Vagina (tissue), 2 donors: ENCODE results near the gene PTPRM.

ENCODE experiments used
- POLR2A ChIP-seq, 2 donors: fragments of 450-650 bp; IDR thresholded peaks; one replicate each; pipeline ENCODE4 v1.6.1; 2017; ENCODE audit warnings: antibody characterized with exemption in 2 of 2, mild to moderate bottlenecking in 2 of 2, moderate library complexity in 2 of 2
- POLR2AphosphoS5 ChIP-seq, 2 donors: sonication (generic); formaldehyde crosslinking; IDR thresholded peaks; one replicate each; pipeline ENCODE4 v1.9.0; 2017; ENCODE audit warnings: antibody characterized with exemption in 2 of 2, mild to moderate bottlenecking in 2 of 2, low read depth in 1 of 2; ENCODE audit not compliant: insufficient read depth in 1 of 2
- TF ChIP-seq, protein P1 (sequence below), 3 experiments: fragments of 450-650 bp in 2 of 3; fragments of 200-600 bp in 1 of 3; sonication (generic) in 1 of 3; IDR thresholded peaks; one replicate each; pipeline ENCODE4 v1.5.1; 2017 to 2019; ENCODE audit warnings: antibody characterized with exemption in 3 of 3, mild to moderate bottlenecking in 2 of 3, moderate library complexity in 2 of 3

DNA sequence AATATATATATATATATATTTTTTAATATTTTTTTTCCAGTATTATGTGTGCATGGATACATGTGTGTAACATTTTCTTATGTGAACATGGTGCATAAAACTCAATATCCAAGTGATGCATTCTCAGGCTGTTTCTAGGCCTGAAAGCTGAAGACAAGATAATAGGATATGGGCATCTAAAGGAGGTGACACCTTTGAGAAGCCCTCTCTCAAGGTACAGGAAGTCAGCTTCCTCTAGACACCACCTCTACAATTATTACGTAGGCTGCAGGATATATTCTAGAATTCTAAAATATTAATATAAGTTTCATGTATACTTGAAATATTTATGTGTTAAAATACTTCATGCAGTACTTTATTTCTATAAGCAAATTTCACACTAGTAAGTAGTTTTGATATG is 327.5 kb downstream of the PTPRM start:
- TF ChIP-seq, protein P1, sequence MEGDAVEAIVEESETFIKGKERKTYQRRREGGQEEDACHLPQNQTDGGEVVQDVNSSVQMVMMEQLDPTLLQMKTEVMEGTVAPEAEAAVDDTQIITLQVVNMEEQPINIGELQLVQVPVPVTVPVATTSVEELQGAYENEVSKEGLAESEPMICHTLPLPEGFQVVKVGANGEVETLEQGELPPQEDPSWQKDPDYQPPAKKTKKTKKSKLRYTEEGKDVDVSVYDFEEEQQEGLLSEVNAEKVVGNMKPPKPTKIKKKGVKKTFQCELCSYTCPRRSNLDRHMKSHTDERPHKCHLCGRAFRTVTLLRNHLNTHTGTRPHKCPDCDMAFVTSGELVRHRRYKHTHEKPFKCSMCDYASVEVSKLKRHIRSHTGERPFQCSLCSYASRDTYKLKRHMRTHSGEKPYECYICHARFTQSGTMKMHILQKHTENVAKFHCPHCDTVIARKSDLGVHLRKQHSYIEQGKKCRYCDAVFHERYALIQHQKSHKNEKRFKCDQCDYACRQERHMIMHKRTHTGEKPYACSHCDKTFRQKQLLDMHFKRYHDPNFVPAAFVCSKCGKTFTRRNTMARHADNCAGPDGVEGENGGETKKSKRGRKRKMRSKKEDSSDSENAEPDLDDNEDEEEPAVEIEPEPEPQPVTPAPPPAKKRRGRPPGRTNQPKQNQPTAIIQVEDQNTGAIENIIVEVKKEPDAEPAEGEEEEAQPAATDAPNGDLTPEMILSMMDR (IDR thresholded peaks at IDR 0.05): no peak
- TF ChIP-seq POLR2AphosphoS5 (IDR thresholded peaks at IDR 0.05; ENCODE audit: insufficient read depth in 1 of 2, low read depth in 1 of 2): no peak
- no peak for TF ChIP-seq POLR2A (IDR thresholded peaks at IDR 0.05)
